Adrenal gland (tissue), 19 donors: Measurements from ENCODE around the gene FUT1. TPM values are rescaled to one million over a fixed set of nuclear protein-coding genes. Genes with fewer than 3 reads are reported as not detected.

Experiments used
- DNase-seq, 7 donors: peaks; one replicate each; pipeline ENCODE4 v3.0.0-alpha.2; 2019 to 2020
- H3K27ac ChIP-seq, 5 donors: fragments of 200-600 bp; sonication (generic) in 4 of 5; 1 replicate in 3 of 5; 2 replicates in 2 of 5; pipeline versions ENCODE4 v1.5.1 to v1.8.0; 2016 to 2020; ENCODE audit warnings: mild to moderate bottlenecking in 1 of 5
- H3K27me3 ChIP-seq: fragments of 200-600 bp; 2 replicates; pipeline ENCODE4 v1.8.0; 2021
- H3K36me3 ChIP-seq, 2 donors: fragments of 200-600 bp; replicated peaks in 1 of 2; 1 replicate in 1 of 2; 2 replicates in 1 of 2; pipeline versions ENCODE4 v1.5.1 to v1.8.0; 2018 to 2022
- H3K4me1 ChIP-seq, 2 donors: fragments of 200-600 bp; replicated peaks in 1 of 2; 1 replicate in 1 of 2; 2 replicates in 1 of 2; pipeline versions ENCODE4 v1.5.1 to v1.8.0; 2018 to 2021
- H3K4me3 ChIP-seq, 4 donors: fragments of 200-600 bp; sonication (generic) in 3 of 4; one replicate each; pipeline ENCODE4 v1.5.1; 2016 to 2018
- H3K9me3 ChIP-seq, 3 donors: fragments of 200-600 bp; sonication (generic) in 1 of 3; replicated peaks in 1 of 3; 1 replicate in 2 of 3; 2 replicates in 1 of 3; pipeline versions ENCODE4 v1.5.1 to v1.8.0; 2016 to 2021
- POLR2A ChIP-seq, 2 donors: fragments of 450-650 bp; IDR thresholded peaks; one replicate each; pipeline ENCODE4 v1.6.1; 2017; ENCODE audit warnings: antibody characterized with exemption in 2 of 2, mild to moderate bottlenecking in 2 of 2, moderate library complexity in 1 of 2
- WGBS, 4 donors: extraction: QIAGEN DNeasy Blood & Tissue Kit in 2 of 4; methylation state at CpG; one replicate each; pipeline versions ENCODE4 v1.1.5 to v1.1.7; 2013 to 2017; 5-methylcytosine and 5-hydroxymethylcytosine counted together
- intact Hi-C, 2 donors: fragments of 100-400 bp; cut with DNase I; formaldehyde crosslinking; loops; one replicate each; pipeline versions ENCODE4 v1.14.1 to v1.15.0; 2022 to 2023
- long read RNA-seq, 10 donors: library from polyadenylated mRNA in 3 of 10; unstranded in 2 of 10; stranded (forward) in 1 of 10; transcript quantifications; one replicate each; pipeline ENCODE4 v2.0.0 and lab custom pipeline, GENCODE V29; 2021 to 2026
- polyA plus RNA-seq, 3 donors: library from polyadenylated mRNA; stranded (reverse); fragments of 200-250 nt in 2 of 3; fragments of 350-450 nt in 1 of 3; fragmentation: Illumina TruSeq in 1 of 3; extraction: RNeasy Lipid Tissue Mini Kit (QIAGEN cat#74804) in 1 of 3; gene quantifications; one replicate each; pipeline ENCODE4 v1.2.3, GENCODE V29; 2013 to 2014
- total RNA-seq, 9 donors: library from RNA; depleted of rRNA in 4 of 9; stranded (reverse); fragments of >200 nt in 4 of 9; fragments of 120-200 nt in 1 of 9; fragmentation: NEBNext Ultra II Directional in 1 of 9; extraction: Animal tissue kit (Norgen Biotek cat#: 25700) in 1 of 9; gene quantifications; one replicate each; pipeline versions ENCODE4 v1.1.0 to v1.2.4, GENCODE V29; 2013 to 2023
- TF ChIP-seq, protein P1 (sequence below), 6 experiments: fragments of 450-650 bp in 4 of 6; fragments of 200-600 bp in 2 of 6; sonication (generic) in 1 of 6; IDR thresholded peaks; 1 replicate in 5 of 6; 2 replicates in 1 of 6; pipeline versions ENCODE4 v1.5.1 to v1.8.0; 2016 to 2021; ENCODE audit warnings: antibody characterized with exemption in 6 of 6, mild to moderate bottlenecking in 2 of 6, moderate library complexity in 1 of 6
- donor health status: healthy with polysubstance abuse.
- donor health status: Bipolar disorder and iron deficiency.
- donor health status: DM: yes; HTN: yes; CAD: no.
- donor health status: DM: no; HTN: no; CAD: no.
- donor health status: DM: no; HTN: no; CAD: no.
- donor health status: DM: yes; HTN: yes; CAD: no.

FUT1 gene
- 1 to 10 TPM; 1.3 to 4.5 (median 2.3) TPM for total RNA-seq
- 1 to 10 TPM; 1.2 to 1.9 (median 1.7) TPM for polyA plus RNA-seq
- long read RNA-seq, donor 1: 0 reads
- long read RNA-seq, donor 2: 0 reads
- long read RNA-seq, donor 3: 0 reads
- long read RNA-seq, donor 4: 0 reads
- long read RNA-seq, donor 5, partial matches to known transcripts: 6 of 6 reads
- long read RNA-seq, donor 5, other reads (novel, unspliced or antisense): 0 of 6 reads
- long read RNA-seq, donor 6, partial matches to known transcripts: 1 of 2 reads
- long read RNA-seq, donor 6, other reads (novel, unspliced or antisense): 1 of 2 reads
- long read RNA-seq, donor 7: 0 reads
- long read RNA-seq, donor 8: 0 reads
- long read RNA-seq, donor 9: 0 reads
- long read RNA-seq, donor 10: 0 reads

DNA sequence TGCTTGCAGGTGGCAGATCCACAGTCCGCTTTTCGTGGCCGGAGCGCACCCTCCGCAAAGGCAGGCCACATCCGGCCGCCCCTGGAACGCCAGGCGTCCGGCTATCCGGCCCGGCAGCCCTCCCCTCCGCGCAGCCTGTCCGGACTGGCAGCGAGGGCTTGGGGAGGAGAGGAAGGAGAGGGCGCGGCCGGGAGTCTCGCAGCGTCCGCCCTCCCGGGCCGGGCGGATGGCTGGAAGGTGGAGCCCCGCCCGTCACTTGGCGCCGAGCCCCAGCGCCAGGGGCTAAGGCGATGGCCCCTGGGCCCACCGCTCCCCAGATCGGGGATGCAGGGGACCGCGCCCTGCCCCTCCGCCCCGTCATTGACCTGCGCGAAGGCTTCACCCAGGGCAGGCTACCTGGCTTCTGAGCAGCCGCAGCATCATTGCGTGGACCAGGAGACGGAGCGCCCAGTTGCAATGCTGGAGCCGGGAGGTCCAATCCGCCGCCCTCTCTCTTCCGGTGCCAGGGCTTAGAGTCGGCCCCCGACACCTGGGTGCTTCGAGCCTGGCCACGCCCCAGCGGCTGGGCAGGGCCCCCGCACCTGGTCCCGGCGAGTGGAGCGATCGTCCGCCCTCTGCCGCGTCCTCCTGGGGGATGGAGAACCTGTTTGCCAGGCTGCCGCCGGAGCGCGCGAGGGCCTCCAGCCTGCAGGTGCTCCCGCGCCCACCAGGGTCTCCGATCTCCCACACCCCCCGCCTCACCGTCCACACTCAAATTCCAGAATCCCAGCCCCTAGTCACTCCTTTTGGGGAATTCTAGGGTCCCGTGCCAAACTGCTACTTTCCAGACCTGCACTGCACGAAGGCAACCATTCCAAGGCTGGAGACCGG is at the start of gene FUT1:
Gene FUT1, minus strand, starts transcription at position 146 of the 870 bp plus-strand sequence. CDS start 1,360 bp downstream, outside the sequence.
- H3K27me3 ChIP-seq: no peaks in the 10 kb centered on the region
- no peaks in the 10 kb centered on the region for H3K36me3 ChIP-seq
- TF ChIP-seq, protein P1, sequence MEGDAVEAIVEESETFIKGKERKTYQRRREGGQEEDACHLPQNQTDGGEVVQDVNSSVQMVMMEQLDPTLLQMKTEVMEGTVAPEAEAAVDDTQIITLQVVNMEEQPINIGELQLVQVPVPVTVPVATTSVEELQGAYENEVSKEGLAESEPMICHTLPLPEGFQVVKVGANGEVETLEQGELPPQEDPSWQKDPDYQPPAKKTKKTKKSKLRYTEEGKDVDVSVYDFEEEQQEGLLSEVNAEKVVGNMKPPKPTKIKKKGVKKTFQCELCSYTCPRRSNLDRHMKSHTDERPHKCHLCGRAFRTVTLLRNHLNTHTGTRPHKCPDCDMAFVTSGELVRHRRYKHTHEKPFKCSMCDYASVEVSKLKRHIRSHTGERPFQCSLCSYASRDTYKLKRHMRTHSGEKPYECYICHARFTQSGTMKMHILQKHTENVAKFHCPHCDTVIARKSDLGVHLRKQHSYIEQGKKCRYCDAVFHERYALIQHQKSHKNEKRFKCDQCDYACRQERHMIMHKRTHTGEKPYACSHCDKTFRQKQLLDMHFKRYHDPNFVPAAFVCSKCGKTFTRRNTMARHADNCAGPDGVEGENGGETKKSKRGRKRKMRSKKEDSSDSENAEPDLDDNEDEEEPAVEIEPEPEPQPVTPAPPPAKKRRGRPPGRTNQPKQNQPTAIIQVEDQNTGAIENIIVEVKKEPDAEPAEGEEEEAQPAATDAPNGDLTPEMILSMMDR (IDR thresholded peaks at IDR 0.05): no peak
- peak in 1 of 2 donors; percentile 60 for TF ChIP-seq POLR2A (IDR thresholded peaks at IDR 0.05)
- 4 to 10% (median 8%) methylated on average over 11 to 73 of the region's 73 CpGs for WGBS, 4 donors
- peak within 1 kb of the TSS in 3 of 5 donors; percentile 5 to 59 (median 26) for H3K27ac ChIP-seq
- H3K4me3 ChIP-seq: peak within 1 kb of the TSS in 2 of 4 donors; percentile 3 to 47
- peak in 6 of 7 donors; percentile 47 to 75 (median 61) for DNase-seq
- intact Hi-C loops: no loop called here
- peaks cover 5 to 15% of the 10 kb centered on the region in 2 donors for H3K4me1 ChIP-seq
- no peaks in the 10 kb centered on the region for H3K9me3 ChIP-seq

DNA sequence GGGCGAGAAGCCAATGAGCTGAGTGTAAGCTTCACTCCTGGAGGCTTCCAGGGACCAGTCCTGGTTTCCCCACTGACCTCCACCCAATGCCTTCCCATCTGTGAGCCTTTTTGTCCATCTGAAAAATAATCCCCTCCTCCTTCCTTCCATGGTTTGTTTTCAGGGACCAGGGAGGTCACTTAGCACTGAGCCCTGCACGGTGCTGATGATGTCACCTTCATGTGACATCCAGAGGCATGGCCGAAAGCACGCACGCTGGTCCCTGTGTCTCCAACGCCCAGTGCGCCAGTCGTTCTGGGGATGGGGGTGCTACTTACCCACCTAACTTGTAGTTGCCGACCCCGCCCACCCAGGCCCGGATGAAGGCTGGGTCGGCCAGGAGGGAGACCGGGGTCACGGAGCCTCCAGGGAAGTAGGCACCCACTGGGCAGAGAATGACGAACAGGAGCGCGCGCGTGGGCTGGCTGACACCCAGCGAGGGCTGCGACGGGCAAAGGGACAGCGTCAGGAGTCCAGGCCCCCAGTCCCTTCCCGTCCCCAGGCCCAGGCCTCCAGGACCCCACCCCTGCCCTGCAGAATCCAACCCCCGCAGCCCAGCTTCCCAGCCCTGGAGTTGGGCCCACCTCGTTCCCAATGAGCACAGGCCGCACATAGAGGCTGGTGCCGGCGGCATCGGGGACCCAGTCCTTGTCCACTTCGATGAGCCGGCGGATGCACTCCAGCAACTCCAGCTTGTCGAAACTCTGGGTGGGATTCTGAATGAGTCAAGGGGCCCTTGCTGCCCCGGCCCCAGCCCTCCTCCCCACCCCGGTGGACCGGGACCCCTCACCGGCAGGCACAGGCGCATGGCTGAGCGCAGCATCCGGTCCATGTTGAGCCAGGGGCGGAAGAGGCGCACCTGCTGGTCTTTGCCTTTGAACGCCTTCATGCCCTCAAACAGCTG is 47.2 kb upstream of the FUT1 start:
- Histone ChIP-seq H3K27ac (no peak overlapping the region), H3K9me3 (no peaks in the 10 kb centered on the region), H3K36me3 (no peaks in the 10 kb centered on the region), H3K4me1 (peaks cover 0 to 11% of the 10 kb centered on the region in 2 donors), H3K27me3 (no peaks in the 10 kb centered on the region), H3K4me3 (no peak overlapping the region)
- no peak for DNase-seq
- TF ChIP-seq, protein P1 (IDR thresholded peaks at IDR 0.05): no peak
- no peak for TF ChIP-seq POLR2A (IDR thresholded peaks at IDR 0.05)
- WGBS, 4 donors: 88 to 94% (median 92%) methylated on average over 20 to 44 of the region's 44 CpGs
- intact Hi-C loops: loop anchor here in 1 of 2 donors (5.0 kb wide), 1 partner anchor 173 kb away; no protein-coding TSS in a partner anchor

DNA sequence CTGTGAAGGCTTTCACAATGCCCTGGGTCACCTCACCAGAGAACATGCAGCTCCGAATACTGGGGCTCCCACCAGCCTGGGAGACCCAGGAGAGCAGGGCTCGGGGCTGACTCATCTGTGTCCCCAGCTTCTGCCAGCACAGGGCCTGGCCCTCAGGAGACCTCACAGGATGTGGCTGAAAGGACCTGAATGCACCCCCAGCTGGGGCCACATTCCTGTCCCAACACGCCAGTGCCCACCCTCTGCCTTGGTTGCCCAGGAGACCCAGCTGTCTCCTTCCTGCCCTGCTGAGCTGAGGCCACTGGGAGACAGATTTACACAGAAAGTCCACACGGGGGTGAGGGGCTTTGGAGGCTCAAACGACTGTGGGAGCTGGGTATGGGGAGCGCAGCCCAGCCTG is 46.5 kb upstream of the FUT1 start:
- Histone ChIP-seq H3K9me3 (no peaks in the 10 kb centered on the region), H3K4me3 (no peak overlapping the region), H3K27me3 (no peaks in the 10 kb centered on the region), H3K4me1 (peaks cover 0 to 11% of the 10 kb centered on the region in 2 donors), H3K36me3 (no peaks in the 10 kb centered on the region), H3K27ac (no peak overlapping the region)
- 55 to 75% (median 62%) methylated on average over 4 to 6 of the region's 6 CpGs for WGBS, 4 donors
- DNase-seq: no peak
- intact Hi-C loops: loop anchor here in 1 of 2 donors (5.0 kb wide), 1 partner anchor 173 kb away; no protein-coding TSS in a partner anchor
- TF ChIP-seq, protein P1 (IDR thresholded peaks at IDR 0.05): no peak
- no peak for TF ChIP-seq POLR2A (IDR thresholded peaks at IDR 0.05)
